Heart left ventricle (tissue), 13 donors: ENCODE measurements around the gene FAM219A.

Source experiments
- POLR2A ChIP-seq, 2 donors: fragments of 450-650 bp; IDR thresholded peaks; one replicate each; pipeline ENCODE4 v1.6.1; 2017; ENCODE audit warnings: antibody characterized with exemption in 2 of 2, mild to moderate bottlenecking in 2 of 2, moderate library complexity in 2 of 2
- TF ChIP-seq, protein P1 (sequence below), 12 donors: fragments of 200-600 bp; sonication (generic) in 4 of 12; IDR thresholded peaks; one replicate each; pipeline versions ENCODE4 v1.5.0 to v1.8.0; 2018 to 2022; ENCODE audit warnings: antibody characterized with exemption in 12 of 12, mild to moderate bottlenecking in 5 of 12
- donor health status: ischemic (EF 13 %, LVEDD 7.1; RV severe dilation, severe dysfunction).
- donor health status: DM: no; HTN: yes; CAD: no.
- donor health status: DM: no; HTN: no; CAD: no.
- donor health status: ischemic (EF 25% LVEDD 6.9; RV normal size, moderate dysfunction).
- donor health status: ischemic (EF 25% LVEDD 5.7; RV mildly dilated, moderate dysfunction).
- donor health status: ischemic (EF 35%, LVEDD 5.7; RV mildly dilated, moderate dysfunction).
- donor health status: nonischemic (EF 11% LVEDD 7.7; RV severe dilation, severe dysfunction).
- donor health status: DM: yes; HTN: yes; CAD: no.
- donor health status: PGD.
- donor health status: ischemic (EF 29% LVEDD 5.4; RV normal size, mild dysfunction).
- donor health status: nonischemic (EF 23%, LVEDD 6.1; RV moderate dilation, normal function).

DNA sequence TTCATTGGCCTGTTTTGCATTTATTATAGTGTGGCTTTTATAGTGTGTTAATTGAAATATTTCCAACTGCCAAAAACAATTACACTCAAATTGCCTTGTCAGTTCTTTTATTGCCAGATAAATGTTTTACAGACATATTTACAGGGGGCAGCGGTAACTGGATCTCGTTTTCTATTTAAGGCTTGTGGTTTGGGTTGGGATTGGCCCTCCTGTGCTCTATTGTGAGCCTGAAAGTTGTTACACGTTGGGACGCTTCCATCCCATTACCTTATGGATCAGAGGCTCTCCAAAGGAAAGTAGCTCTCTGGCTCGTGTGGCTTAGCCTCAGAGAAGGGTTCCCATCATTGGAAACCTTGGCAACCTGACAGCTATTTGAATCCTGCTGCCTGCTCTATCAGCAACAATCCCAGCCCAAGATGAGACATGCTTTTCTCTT is 21.1 kb upstream of the FAM219A start:
- no peak for TF ChIP-seq POLR2A (IDR thresholded peaks at IDR 0.05)
- TF ChIP-seq, protein P1, sequence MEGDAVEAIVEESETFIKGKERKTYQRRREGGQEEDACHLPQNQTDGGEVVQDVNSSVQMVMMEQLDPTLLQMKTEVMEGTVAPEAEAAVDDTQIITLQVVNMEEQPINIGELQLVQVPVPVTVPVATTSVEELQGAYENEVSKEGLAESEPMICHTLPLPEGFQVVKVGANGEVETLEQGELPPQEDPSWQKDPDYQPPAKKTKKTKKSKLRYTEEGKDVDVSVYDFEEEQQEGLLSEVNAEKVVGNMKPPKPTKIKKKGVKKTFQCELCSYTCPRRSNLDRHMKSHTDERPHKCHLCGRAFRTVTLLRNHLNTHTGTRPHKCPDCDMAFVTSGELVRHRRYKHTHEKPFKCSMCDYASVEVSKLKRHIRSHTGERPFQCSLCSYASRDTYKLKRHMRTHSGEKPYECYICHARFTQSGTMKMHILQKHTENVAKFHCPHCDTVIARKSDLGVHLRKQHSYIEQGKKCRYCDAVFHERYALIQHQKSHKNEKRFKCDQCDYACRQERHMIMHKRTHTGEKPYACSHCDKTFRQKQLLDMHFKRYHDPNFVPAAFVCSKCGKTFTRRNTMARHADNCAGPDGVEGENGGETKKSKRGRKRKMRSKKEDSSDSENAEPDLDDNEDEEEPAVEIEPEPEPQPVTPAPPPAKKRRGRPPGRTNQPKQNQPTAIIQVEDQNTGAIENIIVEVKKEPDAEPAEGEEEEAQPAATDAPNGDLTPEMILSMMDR (IDR thresholded peaks at IDR 0.05), result no peak
